Loucy (cell line): ENCODE results near the gene TTC8.

ENCODE experiments used
- H2AFZ ChIP-seq: fragments of 200-600 bp; sonication (generic); 2 replicates; pipeline ENCODE4 v1.6.0; 2016; ENCODE audit warnings: antibody characterized with exemption, mild to moderate bottlenecking, low read length, moderate library complexity
- H3F3A ChIP-seq: fragments of 200-600 bp; 2 replicates; pipeline ENCODE4 v1.6.0; 2016; ENCODE audit warnings: antibody characterized with exemption, low read depth, mild to moderate bottlenecking
- H3K27me3 ChIP-seq: fragments of 200-600 bp; sonication (generic); 2 replicates; pipeline ENCODE4 v1.6.1; 2014; ENCODE audit warnings: low read length, mild to moderate bottlenecking; ENCODE audit not compliant: insufficient read depth, poor library complexity, severe bottlenecking
- H3K36me3 ChIP-seq: fragments of 200-600 bp; sonication (generic); 2 replicates; pipeline ENCODE4 v1.6.1; 2016; ENCODE audit warnings: low read length; ENCODE audit not compliant: insufficient read depth
- H3K4me1 ChIP-seq: fragments of 200-600 bp; sonication (generic); 2 replicates; pipeline ENCODE4 v1.5.1; 2014; ENCODE audit warnings: low read length, mild to moderate bottlenecking; ENCODE audit not compliant: insufficient read depth, poor library complexity, severe bottlenecking
- H3K4me2 ChIP-seq: fragments of 200-600 bp; sonication (generic); 2 replicates; pipeline ENCODE4 v1.6.0; 2014; ENCODE audit warnings: antibody characterized with exemption, low read length, low read depth, mild to moderate bottlenecking; ENCODE audit not compliant: poor library complexity, severe bottlenecking
- H3K4me3 ChIP-seq: fragments of 200-600 bp; sonication (generic); 2 replicates; pipeline ENCODE4 v1.5.1; 2014; ENCODE audit warnings: low read length, mild to moderate bottlenecking, mixed read lengths; ENCODE audit not compliant: poor library complexity, severe bottlenecking
- H3K79me2 ChIP-seq: fragments of 200-600 bp; sonication (generic); 2 replicates; pipeline ENCODE4 v1.6.1; 2014; ENCODE audit warnings: low read length; ENCODE audit not compliant: insufficient read depth
- H3K9ac ChIP-seq: fragments of 200-600 bp; sonication (generic); 2 replicates; pipeline ENCODE4 v1.6.0; 2014; ENCODE audit warnings: mild to moderate bottlenecking, low read depth, low read length, moderate library complexity; ENCODE audit not compliant: poor library complexity, severe bottlenecking
- H3K9me2 ChIP-seq: fragments of 200-600 bp; sonication (generic); replicated peaks from 2 replicates; pipeline ENCODE4 v1.6.1; 2016; ENCODE audit warnings: low read depth, low read length, mixed read lengths
- H3K9me3 ChIP-seq: fragments of 200-600 bp; sonication (generic); 2 replicates; pipeline ENCODE4 v1.6.1; 2014; ENCODE audit warnings: mild to moderate bottlenecking, antibody characterized with exemption, low read length, low read depth; ENCODE audit not compliant: insufficient read depth
- H4K20me1 ChIP-seq: fragments of 200-600 bp; sonication (generic); 2 replicates; pipeline ENCODE4 v1.6.0; 2014; ENCODE audit warnings: antibody characterized with exemption, low read length, mild to moderate bottlenecking; ENCODE audit not compliant: insufficient read depth, poor library complexity, severe bottlenecking
- EZH2phosphoT487 ChIP-seq: fragments of 200-600 bp; IDR thresholded peaks from 2 replicates; pipeline ENCODE4 v1.6.1; 2018; ENCODE audit warnings: antibody characterized with exemption, mild to moderate bottlenecking, moderate library complexity, borderline replicate concordance
- TF ChIP-seq, protein P1 (sequence below): fragments of 200-600 bp; sonication (generic); conservative IDR thresholded peaks from 2 replicates; pipeline ENCODE4 v1.5.1; 2014; ENCODE audit warnings: mild to moderate bottlenecking, antibody characterized with exemption, low read length

The TTC8 gene

GRCh38 chr14:88824314-88825077, at the start of gene TTC8:
Gene TTC8, plus strand, starts transcription at chr14:88824651. Its CDS starts 57 bp downstream, at chr14:88824708.
- no peaks in the 10 kb centered on the region for H3K9me2 ChIP-seq

DNA sequence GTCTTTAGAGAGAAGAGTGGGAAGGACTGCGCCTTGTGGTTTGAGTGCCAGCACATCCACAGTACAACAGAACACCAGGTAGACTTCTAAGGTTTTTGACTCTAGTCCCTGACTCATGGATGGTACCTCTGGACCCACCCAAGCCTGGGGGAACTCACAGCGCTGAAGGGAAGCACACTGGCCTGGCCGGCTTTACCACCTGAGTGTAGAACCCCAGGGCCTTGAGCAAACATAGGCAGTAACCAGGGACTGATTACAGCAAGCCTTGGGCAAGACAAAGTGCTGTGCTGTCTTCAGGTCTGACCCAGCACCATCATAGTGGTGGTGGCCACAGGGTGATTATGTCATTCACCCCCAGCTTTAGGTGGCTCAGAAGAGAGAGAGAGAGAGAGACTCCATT, 48.9 kb upstream of the TTC8 start:
- H3K27me3 ChIP-seq, result no peaks in the 10 kb centered on the region
- H3K4me3 ChIP-seq, result no peak overlapping the region
- no peaks in the 10 kb centered on the region for H3K9me2 ChIP-seq
- H3K9ac ChIP-seq, result no peak overlapping the region
- no peaks in the 10 kb centered on the region for H3F3A ChIP-seq
- TF ChIP-seq, protein P1, sequence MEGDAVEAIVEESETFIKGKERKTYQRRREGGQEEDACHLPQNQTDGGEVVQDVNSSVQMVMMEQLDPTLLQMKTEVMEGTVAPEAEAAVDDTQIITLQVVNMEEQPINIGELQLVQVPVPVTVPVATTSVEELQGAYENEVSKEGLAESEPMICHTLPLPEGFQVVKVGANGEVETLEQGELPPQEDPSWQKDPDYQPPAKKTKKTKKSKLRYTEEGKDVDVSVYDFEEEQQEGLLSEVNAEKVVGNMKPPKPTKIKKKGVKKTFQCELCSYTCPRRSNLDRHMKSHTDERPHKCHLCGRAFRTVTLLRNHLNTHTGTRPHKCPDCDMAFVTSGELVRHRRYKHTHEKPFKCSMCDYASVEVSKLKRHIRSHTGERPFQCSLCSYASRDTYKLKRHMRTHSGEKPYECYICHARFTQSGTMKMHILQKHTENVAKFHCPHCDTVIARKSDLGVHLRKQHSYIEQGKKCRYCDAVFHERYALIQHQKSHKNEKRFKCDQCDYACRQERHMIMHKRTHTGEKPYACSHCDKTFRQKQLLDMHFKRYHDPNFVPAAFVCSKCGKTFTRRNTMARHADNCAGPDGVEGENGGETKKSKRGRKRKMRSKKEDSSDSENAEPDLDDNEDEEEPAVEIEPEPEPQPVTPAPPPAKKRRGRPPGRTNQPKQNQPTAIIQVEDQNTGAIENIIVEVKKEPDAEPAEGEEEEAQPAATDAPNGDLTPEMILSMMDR, result no peak
- no peak for TF ChIP-seq EZH2phosphoT487
- no peaks in the 10 kb centered on the region for H3K9me3 ChIP-seq
- no peaks in the 10 kb centered on the region for H3K4me1 ChIP-seq
- no peak overlapping the region for H3K4me2 ChIP-seq
- no peaks in the 10 kb centered on the region for H3K36me3 ChIP-seq
- no peaks in the 10 kb centered on the region for H3K79me2 ChIP-seq
- no peak overlapping the region for H2AFZ ChIP-seq
- H4K20me1 ChIP-seq, result no peaks in the 10 kb centered on the region

More at GRCh38 chr14:88824314-88825077, at the start of gene TTC8:
- TF ChIP-seq EZH2phosphoT487, result no peak
- TF ChIP-seq, protein P1, result no peak
- Histone ChIP-seq H2AFZ (peak within 1 kb of the TSS; percentile 95), H3F3A (no peaks in the 10 kb centered on the region), H4K20me1 (no peaks in the 10 kb centered on the region), H3K9ac (peak within 1 kb of the TSS; percentile 69), H3K79me2 (no peaks in the 10 kb centered on the region), H3K4me2 (peak within 1 kb of the TSS; percentile 87), H3K4me3 (peak within 1 kb of the TSS; percentile 75), H3K9me3 (no peaks in the 10 kb centered on the region), H3K27me3 (no peaks in the 10 kb centered on the region), H3K4me1 (peaks cover 6% of the 10 kb centered on the region), H3K36me3 (no peaks in the 10 kb centered on the region)

DNA sequence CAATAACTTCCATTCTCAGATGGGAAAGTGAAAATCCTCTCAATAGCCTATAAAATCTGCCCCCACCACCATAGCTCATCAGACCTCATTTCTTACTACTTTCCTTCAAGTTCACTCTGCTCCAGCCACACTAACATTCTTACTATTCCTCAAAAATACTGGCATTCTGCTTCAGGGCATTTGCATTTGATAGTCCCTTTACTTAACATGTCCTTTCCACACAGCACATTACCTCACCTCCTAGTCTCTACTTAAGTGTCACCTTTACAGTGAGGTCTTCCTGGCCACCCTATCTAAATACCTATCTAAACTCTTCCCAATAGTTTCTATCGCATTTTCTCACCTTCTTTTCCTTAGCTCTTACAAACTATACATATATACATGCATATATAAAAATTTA, 38.5 kb upstream of the TTC8 start:
- H3K27me3 ChIP-seq, result no peaks in the 10 kb centered on the region

More for the DNA sequence above, 38.5 kb upstream of the TTC8 start:
- TF ChIP-seq, protein P1, result no peak
- no peak for TF ChIP-seq EZH2phosphoT487
- Histone ChIP-seq H3K36me3 (no peaks in the 10 kb centered on the region), H3K9ac (no peak overlapping the region), H3K4me1 (no peaks in the 10 kb centered on the region), H3K4me2 (no peak overlapping the region), H3K4me3 (no peak overlapping the region), H4K20me1 (no peaks in the 10 kb centered on the region), H3K79me2 (no peaks in the 10 kb centered on the region), H2AFZ (no peak overlapping the region), H3K9me3 (peaks cover 2% of the 10 kb centered on the region; the same call in 1 of the 2 replicates), H3K9me2 (no peaks in the 10 kb centered on the region), H3F3A (no peaks in the 10 kb centered on the region)
